A549 treated with AZD2906 at 1 μM for 4 hours (cell line): ENCODE measurements around the gene FKBP10. TPM values are rescaled to one million over a fixed set of nuclear protein-coding genes. Genes with fewer than 3 reads are reported as not detected.

ENCODE experiments used
- total RNA-seq: library from RNA; stranded (reverse); fragments of 200-300 nt; extraction: Qiagen RNA extraction; gene quantifications from 5 replicates; pipeline ENCODE4 v1.2.3, GENCODE V29; 2022

FKBP10 gene, protein sequence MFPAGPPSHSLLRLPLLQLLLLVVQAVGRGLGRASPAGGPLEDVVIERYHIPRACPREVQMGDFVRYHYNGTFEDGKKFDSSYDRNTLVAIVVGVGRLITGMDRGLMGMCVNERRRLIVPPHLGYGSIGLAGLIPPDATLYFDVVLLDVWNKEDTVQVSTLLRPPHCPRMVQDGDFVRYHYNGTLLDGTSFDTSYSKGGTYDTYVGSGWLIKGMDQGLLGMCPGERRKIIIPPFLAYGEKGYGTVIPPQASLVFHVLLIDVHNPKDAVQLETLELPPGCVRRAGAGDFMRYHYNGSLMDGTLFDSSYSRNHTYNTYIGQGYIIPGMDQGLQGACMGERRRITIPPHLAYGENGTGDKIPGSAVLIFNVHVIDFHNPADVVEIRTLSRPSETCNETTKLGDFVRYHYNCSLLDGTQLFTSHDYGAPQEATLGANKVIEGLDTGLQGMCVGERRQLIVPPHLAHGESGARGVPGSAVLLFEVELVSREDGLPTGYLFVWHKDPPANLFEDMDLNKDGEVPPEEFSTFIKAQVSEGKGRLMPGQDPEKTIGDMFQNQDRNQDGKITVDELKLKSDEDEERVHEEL
- total RNA-seq = 85.2 to 104 TPM (median 96.6 TPM) in 5 replicates

GRCh38 chr17:41812381-41813151, at the start of gene FKBP10:
TSS of gene FKBP10 (plus strand) at chr17:41813004. CDS start at chr17:41813035, 31 bp downstream.

DNA sequence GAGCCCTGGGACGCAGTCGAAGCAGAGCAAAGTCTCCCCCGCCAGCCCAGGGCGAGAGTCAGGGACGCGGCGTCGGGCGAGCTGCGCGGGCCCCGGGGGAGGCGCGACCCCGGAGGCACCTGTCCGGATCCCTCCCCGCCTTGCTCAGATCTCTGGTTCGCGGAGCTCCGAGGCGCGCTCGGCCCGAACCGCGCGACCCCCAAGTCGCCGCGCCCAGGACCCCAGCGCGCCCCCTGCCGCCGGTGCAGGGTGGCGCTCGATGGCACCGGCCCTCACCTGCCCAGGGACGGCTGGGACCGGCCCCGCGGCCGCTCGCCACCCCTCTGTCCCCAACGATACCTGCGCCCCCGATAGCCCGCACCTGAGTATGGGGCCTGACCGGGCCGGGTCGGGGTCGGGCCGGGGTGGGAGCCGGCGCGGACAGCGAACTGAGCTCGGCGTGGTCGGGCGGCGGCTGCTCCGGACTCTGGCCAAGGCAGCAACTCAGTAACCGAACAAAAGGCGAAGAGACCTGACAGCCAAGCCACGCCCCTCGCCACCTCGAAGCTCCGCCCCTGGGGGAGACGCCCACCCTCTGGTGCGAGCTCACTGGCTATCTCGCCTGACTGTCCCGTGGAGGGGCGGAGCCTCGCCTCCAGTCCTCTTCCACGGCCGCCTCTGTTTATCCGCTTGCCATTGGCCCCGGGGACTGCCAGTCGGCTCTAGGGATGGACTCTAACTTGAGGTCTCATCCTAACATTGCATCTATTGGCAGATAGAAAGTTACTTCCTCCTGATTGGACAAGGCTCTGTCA, 26.4 kb upstream of the FKBP10 start, which contains the start of gene JUP:
Gene JUP, minus strand, starts transcription at position 485 of the 794 bp plus-strand sequence. CDS start 14,857 bp downstream, outside the sequence.

GRCh38 chr17:41811549-41812380, 1.0 kb upstream of the FKBP10 start, which contains the start of gene P3H4:
TSS of gene P3H4 (minus strand) at chr17:41811949. CDS start at chr17:41811915, 34 bp downstream.

GRCh38 chr17:41835800-41836549, 23.2 kb downstream of the FKBP10 start, which contains the start of gene NT5C3B:
TSS of gene NT5C3B (minus strand) at chr17:41836232. CDS start at chr17:41836193, 39 bp downstream.

DNA sequence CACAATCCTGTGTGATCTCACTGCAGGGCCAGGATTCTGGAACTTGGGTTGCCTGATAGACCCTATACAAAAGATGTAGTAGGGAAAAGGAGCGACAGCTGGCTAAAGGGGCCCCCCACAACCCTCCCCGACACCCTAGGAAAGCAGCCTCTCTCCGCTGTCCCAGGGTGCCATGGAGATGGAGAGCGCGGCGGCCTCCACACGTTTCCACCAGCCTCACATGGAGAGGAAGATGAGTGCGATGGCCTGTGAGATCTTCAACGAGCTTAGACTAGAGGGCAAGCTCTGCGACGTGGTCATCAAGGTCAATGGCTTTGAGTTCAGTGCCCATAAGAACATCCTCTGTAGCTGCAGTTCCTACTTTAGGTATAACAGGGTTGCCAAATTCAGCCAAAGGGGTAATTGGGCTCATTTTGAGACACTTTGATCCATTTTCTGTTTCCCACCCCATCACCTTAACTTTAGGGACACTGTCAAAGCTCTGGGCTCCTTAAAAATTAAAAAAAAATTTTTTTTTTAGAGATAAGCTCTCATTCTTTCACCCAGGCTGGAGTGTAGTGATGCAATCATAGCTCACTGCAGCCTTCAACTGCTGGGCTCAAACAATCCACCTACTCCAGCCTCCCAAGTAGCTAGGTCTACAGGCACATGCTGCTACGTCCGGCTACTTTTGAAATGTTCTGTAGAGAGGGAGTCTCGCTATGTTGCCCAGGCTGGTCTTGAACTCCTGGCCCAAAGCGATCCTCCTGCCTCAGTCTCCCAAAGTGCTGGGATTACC, 25.1 kb downstream of the FKBP10 start, which contains the start of gene KLHL10:
Gene KLHL10, plus strand, starts transcription at position 65 of the 778 bp plus-strand sequence. Its CDS starts 108 bp downstream, at position 173.

DNA sequence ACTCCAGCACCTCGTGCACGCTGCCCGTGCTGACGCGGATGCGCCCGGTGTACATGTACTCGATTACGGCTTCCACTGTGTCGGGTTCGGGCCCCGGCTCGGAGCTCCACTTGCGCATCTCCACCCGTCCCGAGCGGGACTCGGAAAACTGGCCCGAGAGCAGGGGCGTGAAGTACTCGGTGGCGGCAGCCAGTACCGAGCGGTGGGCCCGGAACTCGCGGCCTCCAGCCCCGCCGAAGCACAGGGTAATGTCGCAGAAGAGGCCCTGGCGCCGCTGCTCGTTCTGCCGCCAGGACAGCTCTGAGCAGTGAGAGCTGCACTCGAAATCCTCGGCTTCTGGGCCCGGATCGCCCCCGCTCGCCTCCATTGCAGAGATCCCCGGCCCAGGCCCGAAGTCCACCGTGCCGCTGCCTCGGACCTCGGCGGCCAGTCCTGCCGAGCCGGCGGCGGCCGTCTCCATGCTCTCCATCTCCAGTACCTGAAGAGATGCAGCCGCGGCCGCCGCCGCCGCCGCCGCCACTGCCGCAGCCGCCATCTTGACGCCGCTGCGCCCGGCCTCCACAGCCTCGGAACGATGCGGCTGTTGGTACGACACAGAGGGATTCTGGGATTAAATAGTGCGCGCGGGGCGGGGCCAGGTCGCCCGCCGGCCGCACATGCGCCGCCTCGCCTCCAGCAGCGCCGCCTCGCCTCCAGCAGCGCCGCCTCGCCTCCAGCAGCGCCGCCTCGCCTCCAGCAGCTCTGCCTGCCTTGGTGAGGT, 52.2 kb downstream of the FKBP10 start, which contains the start of gene KLHL11:
Gene KLHL11, minus strand, starts transcription at position 588 of the 760 bp plus-strand sequence. Its CDS starts 53 bp downstream, at position 535.

Other genes starting within 250 kb of the FKBP10 start
- gene KRT9, start 240.9 kb upstream of the FKBP10 start, total RNA-seq = not detected in 5 replicates
- gene KRT14, start 226.1 kb upstream of the FKBP10 start, total RNA-seq = 0.07 to 0.11 TPM (median 0.08 TPM) in 4 of 5 replicates, not detected in the other
- 0.94 to 1.6 TPM (median 1.6 TPM) in 5 replicates for gene KRT16, start 200.2 kb upstream of the FKBP10 start, total RNA-seq
- gene KRT17, start 188.4 kb upstream of the FKBP10 start, total RNA-seq = 0.66 to 1.3 TPM (median 1.00 TPM) in 5 replicates
- 1,199 to 1,525 TPM (median 1,311 TPM) in 5 replicates for gene EIF1, start 124.1 kb upstream of the FKBP10 start, total RNA-seq
- 0.17 TPM in 1 of 5 replicates, not detected in the others for gene GAST, start 100.7 kb upstream of the FKBP10 start, total RNA-seq
- 1.0 to 1.3 TPM (median 1.2 TPM) in 5 replicates for gene HAP1, start 78.4 kb upstream of the FKBP10 start, total RNA-seq
- gene JUP, start 26.3 kb upstream of the FKBP10 start, total RNA-seq = 92.8 to 122 TPM (median 113 TPM) in 5 replicates
- 27.4 to 35.1 TPM (median 32.8 TPM) in 5 replicates for gene P3H4, start 1.1 kb upstream of the FKBP10 start, total RNA-seq
- gene NT5C3B, start 23.2 kb downstream of the FKBP10 start, total RNA-seq = 98.7 to 110 TPM (median 105 TPM) in 5 replicates
- gene KLHL10, start 24.8 kb downstream of the FKBP10 start, total RNA-seq = 0.05 to 0.08 TPM in 2 of 5 replicates, not detected in the others
- 2.3 to 4.3 TPM (median 2.4 TPM) in 5 replicates for gene KLHL11, start 52.4 kb downstream of the FKBP10 start, total RNA-seq
- gene ACLY, start 105.9 kb downstream of the FKBP10 start, total RNA-seq = 228 to 291 TPM (median 250 TPM) in 5 replicates
- 1.1 to 1.6 TPM (median 1.2 TPM) in 5 replicates for gene ODAD4, start 117.6 kb downstream of the FKBP10 start, total RNA-seq
- 57.4 to 67.0 TPM (median 66.7 TPM) in 5 replicates for gene CNP, start 153.8 kb downstream of the FKBP10 start, total RNA-seq
- 103 to 115 TPM (median 105 TPM) in 5 replicates for gene DNAJC7, start 204.4 kb downstream of the FKBP10 start, total RNA-seq
- 40.5 to 46.0 TPM (median 42.3 TPM) in 5 replicates for gene NKIRAS2, start 207.1 kb downstream of the FKBP10 start, total RNA-seq
- 0.55 to 0.85 TPM (median 0.81 TPM) in 5 replicates for gene C17orf113, start 237.6 kb downstream of the FKBP10 start, total RNA-seq